T-cell (primary cell): Measurements from ENCODE around the gene CRB3. TPM values are rescaled to one million over a fixed set of nuclear protein-coding genes. Genes with fewer than 3 reads are reported as not detected.

Experiments used
- ATAC-seq, 4 experiments: fragments of 200-7000 bp in 3 of 4; fragments of 150-1000 bp in 1 of 4; cut with Tn5 transposase; replicated peaks in 1 of 4; 1 replicate in 3 of 4; 2 replicates in 1 of 4; pipeline ENCODE4 v1.10.0; 2021; ENCODE audit warnings: moderate library complexity in 3 of 4, mild to moderate bottlenecking in 2 of 4, moderate number of reproducible peaks in 1 of 4
- CTCF ChIA-PET, 2 donors: fragments of 300-600 bp; sonication (Branson Sonifier 250); formaldehyde crosslinking; loops; one replicate each; lab custom pipeline; 2022; ENCODE audit warnings: antibody characterized with exemption in 2 of 2; lab: Charles Lee
- POLR2A ChIA-PET, 2 donors: fragments of 300-600 bp; sonication (Branson Sonifier 250); formaldehyde crosslinking; loops; one replicate each; lab custom pipeline; 2022; ENCODE audit warnings: antibody characterized with exemption in 2 of 2; lab: Charles Lee
- DNase-seq, 35 experiments: peaks; one replicate each; pipeline versions ENCODE4 v3.0.0 to v3.0.0-alpha.2; 2013 to 2023
- H3K27ac ChIP-seq: one replicate; pipeline ENCODE4 v1.5.1; 2013; ENCODE audit warnings: low read length
- H3K27me3 ChIP-seq, 2 experiments: replicated peaks in 1 of 2; 1 replicate in 1 of 2; 2 replicates in 1 of 2; pipeline versions ENCODE4 v1.6.1 to v1.7.0; 2013; ENCODE audit warnings: low read length in 1 of 2, mixed read lengths in 1 of 2; ENCODE audit not compliant: control insufficient read depth in 2 of 2, insufficient read depth in 2 of 2; ENCODE audit errors: extremely low read depth in 1 of 2
- H3K36me3 ChIP-seq, 2 donors: 1 replicate in 1 of 2; 2 replicates in 1 of 2; pipeline versions ENCODE4 v1.6.1 to v1.7.0; 2013; ENCODE audit warnings: low read length in 1 of 2; ENCODE audit not compliant: control insufficient read depth in 2 of 2, insufficient read depth in 1 of 2; ENCODE audit errors: extremely low read depth in 1 of 2
- H3K4me1 ChIP-seq, 2 experiments: 1 replicate in 1 of 2; 2 replicates in 1 of 2; pipeline versions ENCODE4 v1.6.1 to v1.7.0; 2013; ENCODE audit warnings: low read length in 2 of 2, mixed read lengths in 1 of 2; ENCODE audit not compliant: insufficient read depth in 2 of 2, control insufficient read depth in 1 of 2; ENCODE audit errors: extremely low read depth in 1 of 2
- H3K4me3 ChIP-seq, 2 donors: 1 replicate in 1 of 2; 2 replicates in 1 of 2; pipeline versions ENCODE4 v1.5.1 to v1.7.0; 2013; ENCODE audit warnings: mild to moderate bottlenecking in 2 of 2, low read length in 1 of 2, moderate library complexity in 1 of 2; ENCODE audit not compliant: control insufficient read depth in 1 of 2; ENCODE audit errors: extremely low read depth in 1 of 2
- H3K9me3 ChIP-seq: 2 replicates; pipeline ENCODE4 v1.7.0; 2013
- H3K27ac Mint-ChIP-seq, 2 donors: one replicate each; pipeline ENCODE4 v1.8.0; 2020 to 2021; ENCODE audit warnings: mild to moderate bottlenecking in 2 of 2, mixed read lengths in 2 of 2
- H3K27me3 Mint-ChIP-seq, 2 donors: one replicate each; pipeline ENCODE4 v1.8.0; 2021 to 2022; ENCODE audit warnings: mixed read lengths in 2 of 2
- H3K36me3 Mint-ChIP-seq: one replicate; pipeline ENCODE4 v1.8.0; 2021; ENCODE audit warnings: mixed read lengths
- H3K4me1 Mint-ChIP-seq, 3 donors: one replicate each; pipeline ENCODE4 v1.8.0; 2020 to 2022; ENCODE audit warnings: mixed read lengths in 3 of 3, mild to moderate bottlenecking in 1 of 3
- H3K4me3 Mint-ChIP-seq, 3 donors: one replicate each; pipeline ENCODE4 v1.8.0; 2020 to 2022; ENCODE audit warnings: mild to moderate bottlenecking in 3 of 3, mixed read lengths in 3 of 3, moderate library complexity in 3 of 3
- H3K9me3 Mint-ChIP-seq, 3 donors: one replicate each; pipeline ENCODE4 v1.8.0; 2020 to 2022; ENCODE audit warnings: mixed read lengths in 3 of 3
- WGBS: methylation state at CpG from one replicate; pipeline ENCODE4 v1.1.5; 2013; ENCODE audit warnings: missing lambda C conversion rate; ENCODE audit not compliant: insufficient coverage; 5-methylcytosine and 5-hydroxymethylcytosine counted together
- total RNA-seq, 35 experiments: library from RNA in 6 of 35; stranded (reverse) in 6 of 35; fragments of 120-200 nt in 1 of 35; gene quantifications; one replicate each; pipeline versions ENCODE4 v1.2.1 to v1.2.4 and lab custom pipeline; 2013 to 2026

The CRB3 gene
- total RNA-seq, 5 donors from 2014 or later (not counting 1 experiment from before 2014, with no cell fraction given), result 5.7 to 6.5 (median 5.9) TPM

GRCh38 chr19:6478815-6479214 lies 14.7 kb downstream of the CRB3 start:
- no peaks in the 10 kb centered on the region for H3K27me3 Mint-ChIP-seq
- no peak overlapping the region for H3K4me3 ChIP-seq
- H3K27me3 ChIP-seq, result no peaks in the 10 kb centered on the region
- H3K36me3 Mint-ChIP-seq, result peaks cover 5% of the 10 kb centered on the region
- ChIA-PET CTCF (no interaction called here), POLR2A (no interaction called here)
- H3K9me3 ChIP-seq, result no peaks in the 10 kb centered on the region
- peak overlapping the region; percentile 59 for H3K27ac ChIP-seq
- peaks cover 23 to 46% of the 10 kb centered on the region in 2 donors for H3K36me3 ChIP-seq
- 94% methylated on average over 9 of the region's 13 CpGs for WGBS
- H3K4me1 ChIP-seq, result peaks cover 14 to 57% of the 10 kb centered on the region in 2 experiments
- H3K27ac Mint-ChIP-seq, result no peak overlapping the region
- no peak for DNase-seq
- no peak for ATAC-seq
- H3K4me3 Mint-ChIP-seq, result no peak overlapping the region
- H3K9me3 Mint-ChIP-seq, result no peaks in the 10 kb centered on the region
- peaks cover 41 to 45% (median 42%) of the 10 kb centered on the region in 3 donors for H3K4me1 Mint-ChIP-seq

- Mint-ChIP-seq H3K27ac (peak overlapping the region; percentile 97 to 100), H3K9me3 (no peaks in the 10 kb centered on the region), H3K36me3 (no peaks in the 10 kb centered on the region), H3K27me3 (no peaks in the 10 kb centered on the region), H3K4me1 (peaks cover 43 to 45% (median 44%) of the 10 kb centered on the region in 3 donors), H3K4me3 (peak overlapping the region; percentile 81 to 97 (median 93))
- no peak for ATAC-seq
- H3K4me3 ChIP-seq, result peak overlapping the region in 1 of 2 donors; percentile 9
- ChIA-PET POLR2A (no interaction called here), CTCF (interaction anchor here in 1 of 2 donors (2.0 kb wide), 1 partner anchor 23 kb away, joined by 6 read pairs; no protein-coding TSS in a partner anchor)
- peaks cover 14 to 57% of the 10 kb centered on the region in 2 experiments for H3K4me1 ChIP-seq
- no peaks in the 10 kb centered on the region for H3K9me3 ChIP-seq
- H3K27me3 ChIP-seq, result no peaks in the 10 kb centered on the region
- peaks cover 20 to 41% of the 10 kb centered on the region in 2 donors for H3K36me3 ChIP-seq
- DNase-seq, result no peak
- peak overlapping the region; percentile 59 for H3K27ac ChIP-seq
- 58% methylated on average over 2 of the region's 7 CpGs for WGBS
Observed at GRCh38 chr19:6479836-6480398, 15.8 kb downstream of the CRB3 start.

DNA sequence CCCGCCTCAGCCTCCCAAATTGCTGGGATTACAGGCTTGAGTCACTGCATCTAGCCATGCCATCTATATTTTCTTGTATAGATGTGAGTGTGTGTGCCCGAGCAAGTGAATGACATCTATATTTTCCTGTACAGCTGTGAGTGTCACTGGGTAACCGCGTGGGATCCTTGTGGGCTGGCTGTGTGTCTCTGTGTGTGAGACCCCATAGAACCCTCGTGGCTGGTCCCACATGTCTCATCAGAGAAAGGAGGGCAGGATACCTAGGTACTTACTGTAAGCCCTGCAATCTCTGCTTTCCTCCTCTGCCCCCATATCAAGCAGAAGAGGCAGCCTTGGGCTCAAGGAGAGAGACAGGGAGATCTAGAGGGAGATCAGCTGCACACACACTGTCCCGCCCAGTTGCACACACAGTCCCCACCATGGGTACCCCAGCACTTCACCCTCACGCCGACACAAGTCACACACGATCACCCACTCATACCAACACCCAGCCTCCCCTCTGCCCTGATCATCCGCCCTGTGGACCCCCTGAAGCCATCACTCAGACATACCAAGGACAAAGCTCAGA lies 16.9 kb downstream of the CRB3 start:
- Mint-ChIP-seq H3K9me3 (no peaks in the 10 kb centered on the region), H3K27ac (peak overlapping the region; percentile 97 to 100), H3K4me1 (peaks cover 43 to 45% (median 44%) of the 10 kb centered on the region in 3 donors), H3K4me3 (peak overlapping the region; percentile 81 to 97 (median 93)), H3K27me3 (no peaks in the 10 kb centered on the region), H3K36me3 (no peaks in the 10 kb centered on the region)
- ChIA-PET POLR2A (interaction anchor here (0.5 to 0.8 kb wide), 2 partner anchors 11 to 56 kb away, joined by 3 read pairs; partner anchors contain the start of gene KHSRP (in 1 of the 2)), CTCF (interaction anchor here in 1 of 2 donors (0.5 to 2.0 kb wide), 6 partner anchors 22 to 857 kb away, joined by 3 to 6 read pairs (median 3); partner anchors contain the start of gene KHSRP)
- peaks cover 10 to 31% of the 10 kb centered on the region in 2 donors for H3K36me3 ChIP-seq
- 5% methylated on average over 6 of the region's 10 CpGs for WGBS
- H3K9me3 ChIP-seq, result no peaks in the 10 kb centered on the region
- H3K4me1 ChIP-seq, result peaks cover 14 to 53% of the 10 kb centered on the region in 2 experiments
- ATAC-seq (peak; percentile 33 to 37 (median 35)), DNase-seq (peak in 4 of 35 experiments; percentile 8 to 25 (median 17))
- H3K4me3 ChIP-seq, result peak overlapping the region; percentile 88 to 90
- H3K27ac ChIP-seq, result peak overlapping the region; percentile 96
- H3K27me3 ChIP-seq, result no peaks in the 10 kb centered on the region

- 14% methylated on average over 9 of the region's 24 CpGs for WGBS
- peak; percentile 85 to 95 (median 92) for ATAC-seq
Observed at GRCh38 chr19:6481541-6482342, 17.7 kb downstream of the CRB3 start, which contains the start of gene DENND1C. Gene DENND1C, minus strand, starts transcription at chr19:6481787. Its CDS starts 92 bp downstream, at chr19:6481695.

GRCh38 chr19:6482343-6482686 lies 18.2 kb downstream of the CRB3 start:
- DNase-seq (peak in 1 of 35 experiments; percentile 17), ATAC-seq (peak in 1 of 4 experiments; percentile 11)
- H3K36me3 Mint-ChIP-seq, result no peaks in the 10 kb centered on the region
- Histone ChIP-seq H3K27ac (peak overlapping the region; percentile 96), H3K9me3 (no peaks in the 10 kb centered on the region), H3K27me3 (no peaks in the 10 kb centered on the region), H3K4me3 (peak overlapping the region; percentile 88 to 90), H3K4me1 (peaks cover 14 to 39% of the 10 kb centered on the region in 2 experiments), H3K36me3 (peaks cover 0 to 17% of the 10 kb centered on the region in 2 donors)
- no peaks in the 10 kb centered on the region for H3K27me3 Mint-ChIP-seq
- ChIA-PET CTCF (no interaction called here), POLR2A (no interaction called here)
- H3K27ac Mint-ChIP-seq, result peak overlapping the region; percentile 97 to 100
- WGBS, result 85% methylated on average over 6 of the region's 8 CpGs
- peak overlapping the region; percentile 81 to 97 (median 93) for H3K4me3 Mint-ChIP-seq
- H3K9me3 Mint-ChIP-seq, result no peaks in the 10 kb centered on the region
- peaks cover 40 to 45% (median 44%) of the 10 kb centered on the region in 3 donors for H3K4me1 Mint-ChIP-seq

More at GRCh38 chr19:6481541-6482342, 17.7 kb downstream of the CRB3 start, which contains the start of gene DENND1C:
- peak within 1 kb of the TSS; percentile 96 for H3K27ac ChIP-seq
- H3K9me3 ChIP-seq, result no peaks in the 10 kb centered on the region
- peak within 1 kb of the TSS; percentile 97 to 100 for H3K27ac Mint-ChIP-seq
- H3K36me3 ChIP-seq, result peaks cover 4 to 23% of the 10 kb centered on the region in 2 donors
- ChIA-PET POLR2A (interaction anchor here (0.5 to 0.8 kb wide), 2 partner anchors 10 to 57 kb away, joined by 3 read pairs; partner anchors contain the start of gene KHSRP (in 1 of the 2)), CTCF (interaction anchor here in 1 of 2 donors (0.5 to 2.0 kb wide), 6 partner anchors 21 to 858 kb away, joined by 3 to 6 read pairs (median 3); partner anchors contain the start of gene KHSRP)
- H3K4me1 Mint-ChIP-seq, result peaks cover 40 to 45% (median 44%) of the 10 kb centered on the region in 3 donors
- H3K36me3 Mint-ChIP-seq, result no peaks in the 10 kb centered on the region
- peak; percentile 45 to 77 (median 64) for DNase-seq
- H3K9me3 Mint-ChIP-seq, result no peaks in the 10 kb centered on the region
- H3K27me3 ChIP-seq, result no peaks in the 10 kb centered on the region
- peak within 1 kb of the TSS; percentile 88 to 90 for H3K4me3 ChIP-seq
- peaks cover 14 to 44% of the 10 kb centered on the region in 2 experiments for H3K4me1 ChIP-seq
- H3K4me3 Mint-ChIP-seq, result peak within 1 kb of the TSS; percentile 81 to 97 (median 93)
- H3K27me3 Mint-ChIP-seq, result no peaks in the 10 kb centered on the region
